Hepatocyte (in vitro differentiated cells): ENCODE data around the gene CCDC187. TPM values are rescaled to one million over a fixed set of nuclear protein-coding genes. Genes with fewer than 3 reads are reported as not detected.

Source experiments
- DNase-seq: peaks from one replicate; pipeline ENCODE4 v3.0.0-alpha.2; 2016; ENCODE audit warnings: low spot score
- H2AFZ ChIP-seq: fragments of 200-600 bp; sonication (generic); 2 replicates; pipeline ENCODE4 v1.6.0; 2016; ENCODE audit warnings: antibody characterized with exemption, mild to moderate bottlenecking
- H3K27ac ChIP-seq: fragments of 200-600 bp; sonication (generic); 2 replicates; pipeline ENCODE4 v1.5.1; 2016; ENCODE audit warnings: mild to moderate bottlenecking
- H3K27me3 ChIP-seq: fragments of 200-600 bp; sonication (generic); 2 replicates; pipeline ENCODE4 v1.6.1; 2016
- H3K36me3 ChIP-seq: fragments of 200-600 bp; sonication (generic); replicated peaks from 2 replicates; pipeline ENCODE4 v1.5.1; 2016; ENCODE audit warnings: low read depth; ENCODE audit not compliant: insufficient read depth
- H3K4me1 ChIP-seq: fragments of 200-600 bp; sonication (generic); 2 replicates; pipeline ENCODE4 v1.5.1; 2016; ENCODE audit warnings: mild to moderate bottlenecking, moderate library complexity; ENCODE audit not compliant: insufficient read depth
- H3K4me2 ChIP-seq: fragments of 200-600 bp; sonication (generic); 2 replicates; pipeline ENCODE4 v1.6.0; 2016
- H3K4me3 ChIP-seq: fragments of 200-600 bp; sonication (generic); 2 replicates; pipeline ENCODE4 v1.5.1; 2016; ENCODE audit warnings: mild to moderate bottlenecking
- H3K79me2 ChIP-seq: fragments of 200-600 bp; sonication (generic); 2 replicates; pipeline ENCODE4 v1.6.0; 2017; ENCODE audit warnings: mild to moderate bottlenecking
- H3K9me2 ChIP-seq: fragments of 200-600 bp; sonication (generic); replicated peaks from 2 replicates; pipeline ENCODE4 v1.6.0; 2017; ENCODE audit warnings: mild to moderate bottlenecking; ENCODE audit not compliant: insufficient read depth
- H3K9me3 ChIP-seq: fragments of 200-600 bp; sonication (generic); 2 replicates; pipeline ENCODE4 v1.5.1; 2016; ENCODE audit warnings: low read depth, mild to moderate bottlenecking
- H4K20me1 ChIP-seq: fragments of 200-600 bp; sonication (generic); 2 replicates; pipeline ENCODE4 v1.6.0; 2016; ENCODE audit warnings: mild to moderate bottlenecking; ENCODE audit not compliant: insufficient read depth, poor library complexity, severe bottlenecking
- CTCF ChIP-seq: fragments of 200-600 bp; sonication (generic); IDR thresholded peaks from 2 replicates; pipeline ENCODE4 v1.5.1; 2016; ENCODE audit warnings: antibody characterized with exemption, mild to moderate bottlenecking; ENCODE audit not compliant: poor library complexity
- EZH2 ChIP-seq: fragments of 200-600 bp; sonication (generic); IDR thresholded peaks from 2 replicates; pipeline ENCODE4 v1.6.1; 2016; ENCODE audit warnings: antibody characterized with exemption, mild to moderate bottlenecking, borderline replicate concordance
- EZH2phosphoT487 ChIP-seq: fragments of 200-600 bp; sonication (generic); IDR thresholded peaks from one replicate; pipeline ENCODE4 v1.6.1; 2018; ENCODE audit warnings: antibody characterized with exemption, mild to moderate bottlenecking, low read depth, moderate library complexity; ENCODE audit not compliant: unreplicated experiment, severe bottlenecking
- WGBS: methylation state at CpG from one replicate; pipeline ENCODE4 v1.1.6; 2016; ENCODE audit warnings: low lambda C conversion rate; ENCODE audit errors: missing lambda C conversion rate; 5-methylcytosine and 5-hydroxymethylcytosine counted together
- polyA plus RNA-seq: library from polyadenylated mRNA; unstranded; fragments of >200 nt; fragmentation: Nextera tagmentation; extraction: Ambion mirVana; gene quantifications from 2 replicates; pipeline ENCODE4 v1.2.1, GENCODE V29; 2016
- total RNA-seq: library from RNA; depleted of rRNA; stranded (reverse); fragments of >200 nt; gene quantifications from 2 replicates; pipeline ENCODE4 v1.2.3, GENCODE V29; 2014

Gene CCDC187
- total and polyA plus RNA-seq, 2 experiments from 2014 or later, result 0.60 to 0.75 TPM

GRCh38 chr9:136345281-136346156, 41.6 kb upstream of the CCDC187 start:
- Histone ChIP-seq H3K9me2 (no peaks in the 10 kb centered on the region), H3K36me3 (no peaks in the 10 kb centered on the region), H3K9me3 (no peaks in the 10 kb centered on the region), H3K27ac (peak overlapping the region; percentile 58), H3K4me3 (no peak overlapping the region), H3K79me2 (no peaks in the 10 kb centered on the region), H2AFZ (no peak overlapping the region), H3K27me3 (no peaks in the 10 kb centered on the region), H3K4me2 (peak overlapping the region; percentile 31), H3K4me1 (peaks cover 27% of the 10 kb centered on the region), H4K20me1 (no peaks in the 10 kb centered on the region)
- 66% methylated on average over 41 of the region's 43 CpGs for WGBS
- peak; percentile 83 for DNase-seq
- TF ChIP-seq CTCF, result peak; percentile 44
- no peak for TF ChIP-seq EZH2phosphoT487
- no peak for TF ChIP-seq EZH2

GRCh38 chr9:136344544-136345280, 40.8 kb upstream of the CCDC187 start:
- no peaks in the 10 kb centered on the region for H3K36me3 ChIP-seq
- peaks cover 27% of the 10 kb centered on the region for H3K4me1 ChIP-seq
- no peak overlapping the region for H3K4me2 ChIP-seq
- no peak for DNase-seq
- H3K79me2 ChIP-seq, result no peaks in the 10 kb centered on the region
- 93% methylated on average over 18 of the region's 21 CpGs for WGBS
- H2AFZ ChIP-seq, result no peak overlapping the region
- no peaks in the 10 kb centered on the region for H3K9me2 ChIP-seq
- H3K4me3 ChIP-seq, result no peak overlapping the region
- H3K27ac ChIP-seq, result no peak overlapping the region
- H4K20me1 ChIP-seq, result no peaks in the 10 kb centered on the region
- no peaks in the 10 kb centered on the region for H3K27me3 ChIP-seq
- no peaks in the 10 kb centered on the region for H3K9me3 ChIP-seq
- TF ChIP-seq EZH2phosphoT487 (no peak), EZH2 (no peak), CTCF (no peak)

- no peak overlapping the region for H3K27ac ChIP-seq
- 97% methylated on average over 16 of the region's 24 CpGs for WGBS
- H4K20me1 ChIP-seq, result no peaks in the 10 kb centered on the region
- no peaks in the 10 kb centered on the region for H3K79me2 ChIP-seq
- H3K4me1 ChIP-seq, result peaks cover 27% of the 10 kb centered on the region
- no peaks in the 10 kb centered on the region for H3K27me3 ChIP-seq
- H3K36me3 ChIP-seq, result no peaks in the 10 kb centered on the region
- TF ChIP-seq EZH2phosphoT487, result no peak
- no peak for TF ChIP-seq CTCF
- TF ChIP-seq EZH2, result no peak
- no peaks in the 10 kb centered on the region for H3K9me3 ChIP-seq
- DNase-seq, result no peak
- H3K9me2 ChIP-seq, result no peaks in the 10 kb centered on the region
- no peak overlapping the region for H2AFZ ChIP-seq
- H3K4me3 ChIP-seq, result no peak overlapping the region
- H3K4me2 ChIP-seq, result no peak overlapping the region
These were observed 40.0 kb upstream of the CCDC187 start for GRCh38 chr9:136343884-136344269.
